HUES64 (cell line): ENCODE measurements around the gene CSPG4. TPM values are rescaled to one million over a fixed set of nuclear protein-coding genes. Genes with fewer than 3 reads are reported as not detected.
"Not testable (repeated sequence)": the region's sequence is repeated elsewhere in the genome, so short reads cannot be mapped to it uniquely, and the experiment has no call there.

Experiments
- H3K27ac ChIP-seq: 2 replicates; pipeline ENCODE4 v1.7.0; 2013; ENCODE audit warnings: low read depth, low read length, inconsistent platforms
- H3K27me3 ChIP-seq: 2 replicates; pipeline ENCODE4 v1.6.1; 2013; ENCODE audit warnings: mild to moderate bottlenecking, low read length; ENCODE audit not compliant: insufficient read depth
- H3K36me3 ChIP-seq: 2 replicates; pipeline ENCODE4 v1.6.1; 2013; ENCODE audit warnings: mild to moderate bottlenecking, low read length; ENCODE audit not compliant: insufficient read depth
- H3K4me1 ChIP-seq: 2 replicates; pipeline ENCODE4 v1.6.1; 2013; ENCODE audit warnings: mild to moderate bottlenecking, low read length, moderate library complexity; ENCODE audit not compliant: insufficient read depth
- H3K4me3 ChIP-seq: 2 replicates; pipeline ENCODE4 v1.5.1; 2013; ENCODE audit warnings: mild to moderate bottlenecking, low read length, moderate library complexity
- H3K9ac ChIP-seq: 2 replicates; pipeline ENCODE4 v1.6.1; 2013; ENCODE audit warnings: mild to moderate bottlenecking, low read depth, low read length
- H3K9me3 ChIP-seq: 2 replicates; pipeline ENCODE4 v1.6.1; 2013; ENCODE audit warnings: low read depth, low read length; ENCODE audit not compliant: insufficient read depth
- WGBS: fragments of 150-250, 120-280 bp; methylation state at CpG from one replicate; pipeline ENCODE4 v1.1.7; 2013; ENCODE audit warnings: missing lambda C conversion rate; 5-methylcytosine and 5-hydroxymethylcytosine counted together
- polyA plus RNA-seq, 2 experiments: library from polyadenylated mRNA; stranded (reverse); fragments of 50-300 nt; gene quantifications; one replicate each; pipeline ENCODE4 v1.2.3, GENCODE V29; 2013

Gene CSPG4
- 1.2 TPM for polyA plus RNA-seq (2013, experiment 1 of 2)
- 2.0 TPM for polyA plus RNA-seq (2013, experiment 2 of 2)

GRCh38 chr15:75712668-75713337 is at the start of gene CSPG4:
Gene CSPG4 (minus strand): TSS chr15:75712848. CDS start chr15:75712755, 93 bp downstream.
- H3K9ac ChIP-seq, result peak within 1 kb of the TSS; percentile 60
- H3K4me3 ChIP-seq, result peak within 1 kb of the TSS; percentile 61
- no peaks in the 10 kb centered on the region for H3K36me3 ChIP-seq
- H3K27me3 ChIP-seq, result peaks cover 11% of the 10 kb centered on the region
- no peak within 1 kb of the TSS for H3K27ac ChIP-seq
- H3K9me3 ChIP-seq, result no peaks in the 10 kb centered on the region
- peaks cover 6% of the 10 kb centered on the region for H3K4me1 ChIP-seq
- WGBS, result 8% methylated on average over 36 of the region's 36 CpGs

GRCh38 chr15:75762357-75762718 is 49.7 kb upstream of the CSPG4 start:
- H3K27ac ChIP-seq, H3K4me1 ChIP-seq, H3K36me3 ChIP-seq, H3K4me3 ChIP-seq, H3K9ac ChIP-seq, H3K9me3 ChIP-seq, H3K27me3 ChIP-seq: not testable (repeated sequence)
- WGBS, result 86% methylated on average over 4 of the region's 4 CpGs

- no peak overlapping the region for H3K9ac ChIP-seq
- no peaks in the 10 kb centered on the region for H3K4me1 ChIP-seq
- H3K27ac ChIP-seq, result no peak overlapping the region
- no peak overlapping the region for H3K4me3 ChIP-seq
- WGBS, result 97% methylated on average over 10 of the region's 10 CpGs
- H3K9me3 ChIP-seq, result no peaks in the 10 kb centered on the region
- H3K36me3 ChIP-seq, result no peaks in the 10 kb centered on the region
- H3K27me3 ChIP-seq, result no peaks in the 10 kb centered on the region
These were observed 49.1 kb upstream of the CSPG4 start for GRCh38 chr15:75761446-75762356.

- 93% methylated on average over 12 of the region's 14 CpGs for WGBS
- no peak overlapping the region for H3K4me3 ChIP-seq
- no peaks in the 10 kb centered on the region for H3K4me1 ChIP-seq
- H3K36me3 ChIP-seq, result no peaks in the 10 kb centered on the region
- H3K27ac ChIP-seq, result no peak overlapping the region
- H3K27me3 ChIP-seq, result no peaks in the 10 kb centered on the region
- H3K9ac ChIP-seq, result no peak overlapping the region
- H3K9me3 ChIP-seq, result no peaks in the 10 kb centered on the region
These were observed 48.2 kb upstream of the CSPG4 start for GRCh38 chr15:75760704-75761435.

- H3K27me3 ChIP-seq, H3K9me3 ChIP-seq, H3K4me1 ChIP-seq, H3K9ac ChIP-seq, H3K36me3 ChIP-seq, H3K27ac ChIP-seq, H3K4me3 ChIP-seq: not testable (repeated sequence)
- 95% methylated on average over 7 of the region's 7 CpGs for WGBS
These were observed 47.5 kb upstream of the CSPG4 start for GRCh38 chr15:75760131-75760520.

GRCh38 chr15:75759416-75760130 is 46.9 kb upstream of the CSPG4 start:
- no peaks in the 10 kb centered on the region for H3K36me3 ChIP-seq
- no peaks in the 10 kb centered on the region for H3K9me3 ChIP-seq
- H3K4me1 ChIP-seq, result no peaks in the 10 kb centered on the region
- no peak overlapping the region for H3K4me3 ChIP-seq
- H3K9ac ChIP-seq, result no peak overlapping the region
- no CpG with 5 or more reads among the region's 2 CpGs for WGBS
- H3K27ac ChIP-seq, result no peak overlapping the region
- no peaks in the 10 kb centered on the region for H3K27me3 ChIP-seq

GRCh38 chr15:75758071-75758872 is 45.6 kb upstream of the CSPG4 start:
- Histone ChIP-seq H3K4me1 (no peaks in the 10 kb centered on the region), H3K27me3 (no peaks in the 10 kb centered on the region), H3K36me3 (no peaks in the 10 kb centered on the region), H3K9me3 (no peaks in the 10 kb centered on the region), H3K9ac (peak overlapping the region; percentile 76; the same call in 1 of the 2 replicates), H3K4me3 (peak overlapping the region; percentile 57), H3K27ac (peak overlapping the region; percentile 85)
- 17% methylated on average over 31 of the region's 35 CpGs for WGBS

GRCh38 chr15:75754871-75755270 is 42.2 kb upstream of the CSPG4 start:
- not testable (repeated sequence) for H3K9me3 ChIP-seq, H3K27me3 ChIP-seq, H3K4me3 ChIP-seq, H3K9ac ChIP-seq, H3K4me1 ChIP-seq, H3K36me3 ChIP-seq, H3K27ac ChIP-seq
- WGBS, result 90% methylated on average over 1 of the region's 5 CpGs

- Histone ChIP-seq H3K9me3 (no peaks in the 10 kb centered on the region), H3K9ac (no peak overlapping the region), H3K4me3 (no peak overlapping the region), H3K27me3 (no peaks in the 10 kb centered on the region), H3K27ac (no peak overlapping the region), H3K4me1 (no peaks in the 10 kb centered on the region), H3K36me3 (no peaks in the 10 kb centered on the region)
- WGBS, result 82% methylated on average over 8 of the region's 8 CpGs
These were observed 40.5 kb upstream of the CSPG4 start for GRCh38 chr15:75753145-75753544.

- 90% methylated on average over 4 of the region's 4 CpGs for WGBS
- H3K9me3 ChIP-seq, result no peaks in the 10 kb centered on the region
- H3K27ac ChIP-seq, result no peak overlapping the region
- H3K36me3 ChIP-seq, result no peaks in the 10 kb centered on the region
- no peaks in the 10 kb centered on the region for H3K4me1 ChIP-seq
- no peak overlapping the region for H3K4me3 ChIP-seq
- H3K9ac ChIP-seq, result no peak overlapping the region
- no peaks in the 10 kb centered on the region for H3K27me3 ChIP-seq
These were observed 39.2 kb upstream of the CSPG4 start for GRCh38 chr15:75751891-75752290.
